Breast epithelium (tissue), 3 donors: ENCODE measurements around the gene MCF2L2.

ENCODE experiments used
- CTCF ChIP-seq, 3 donors: fragments of 450-650 bp; IDR thresholded peaks; one replicate each; pipeline ENCODE4 v1.5.1; 2016 to 2017; ENCODE audit warnings: antibody characterized with exemption in 3 of 3, mild to moderate bottlenecking in 3 of 3, moderate library complexity in 3 of 3
- POLR2A ChIP-seq: fragments of 450-650 bp; IDR thresholded peaks from one replicate; pipeline ENCODE4 v1.6.1; 2016; ENCODE audit warnings: antibody characterized with exemption, mild to moderate bottlenecking, moderate library complexity
- POLR2AphosphoS5 ChIP-seq, 3 donors: sonication (generic); formaldehyde crosslinking; IDR thresholded peaks; one replicate each; pipeline ENCODE4 v1.6.1; 2017; ENCODE audit warnings: antibody characterized with exemption in 3 of 3

- no peak for TF ChIP-seq CTCF (IDR thresholded peaks at IDR 0.05)
- TF ChIP-seq POLR2A = no peak
- TF ChIP-seq POLR2AphosphoS5 (IDR thresholded peaks at IDR 0.05) = no peak
These were observed 15.3 kb upstream of the MCF2L2 start for GRCh38 chr3:183443395-183444385.
